HG03196 (cell line): ENCODE data around the gene SSC5D.
"Not testable (repeated sequence)": the region's sequence is repeated elsewhere in the genome, so short reads cannot be mapped to it uniquely, and the experiment has no call there.

Source experiments
- ATAC-seq: cut with Tn5 transposase; IDR thresholded peaks from one replicate; pipeline ENCODE4 v1.9.1; 2021; ENCODE audit not compliant: unreplicated experiment

Gene SSC5D

DNA sequence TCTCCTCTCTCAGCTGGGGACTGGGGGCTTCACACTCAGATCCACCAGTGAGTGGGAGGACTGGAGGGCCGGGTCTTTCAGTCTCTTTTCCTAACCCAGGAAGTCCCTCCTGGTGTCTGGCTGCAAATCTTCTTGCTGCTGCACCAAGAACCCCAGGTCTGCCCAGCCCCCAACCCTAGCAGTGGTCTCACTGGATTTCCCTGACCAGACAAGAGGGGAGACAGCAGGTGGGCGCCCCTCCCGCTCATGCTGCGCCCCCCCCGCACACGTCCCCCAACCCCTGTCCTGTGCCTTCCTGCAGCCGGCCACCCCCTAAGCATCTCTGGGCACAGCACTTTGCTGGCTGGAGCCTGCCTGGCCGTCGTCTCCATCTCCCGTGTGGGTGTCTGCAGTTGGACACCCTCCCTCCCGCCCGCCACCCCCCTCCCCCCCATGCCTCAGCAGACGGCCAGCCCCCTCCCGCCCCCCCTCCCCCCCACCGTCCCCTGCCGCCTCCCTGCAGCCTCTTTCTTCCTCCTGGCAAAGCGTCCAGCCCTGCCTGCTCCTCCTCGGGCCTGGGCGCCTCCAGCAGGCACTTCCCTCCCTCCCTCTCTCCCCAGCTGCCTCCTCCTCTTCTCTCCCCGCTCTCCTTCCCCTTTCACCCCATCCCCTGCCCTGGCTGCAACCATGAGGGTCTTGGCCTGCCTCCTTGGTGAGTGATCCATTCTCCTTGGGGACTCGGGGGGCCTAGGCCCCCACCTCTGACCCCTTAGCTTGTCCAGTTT lies at the start of gene SSC5D:
Gene SSC5D (plus strand): TSS at position 513 of the 764 bp plus-strand sequence. CDS start 154 bp downstream, at position 667.
- ATAC-seq = no peak

DNA sequence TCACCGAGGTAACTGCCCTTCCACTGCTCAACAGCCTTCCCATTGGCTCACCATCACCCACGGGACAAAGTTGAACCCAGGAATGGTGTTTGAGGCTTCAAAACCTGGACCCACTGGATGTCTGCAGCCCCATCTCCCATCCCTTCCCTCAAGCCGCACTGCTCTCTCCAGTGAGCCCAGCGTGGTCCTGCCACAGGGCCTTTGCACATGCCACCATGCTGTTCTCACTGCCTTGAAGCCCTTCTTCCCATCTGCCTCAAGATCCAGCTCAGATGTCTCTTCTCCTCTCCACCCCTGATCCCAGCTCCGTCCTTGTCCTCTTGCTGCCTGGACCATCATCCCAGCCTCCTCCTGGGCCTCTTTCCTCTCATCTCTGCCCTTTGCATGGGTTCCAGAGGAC lies 49.2 kb upstream of the SSC5D start:
- ATAC-seq = no peak

DNA sequence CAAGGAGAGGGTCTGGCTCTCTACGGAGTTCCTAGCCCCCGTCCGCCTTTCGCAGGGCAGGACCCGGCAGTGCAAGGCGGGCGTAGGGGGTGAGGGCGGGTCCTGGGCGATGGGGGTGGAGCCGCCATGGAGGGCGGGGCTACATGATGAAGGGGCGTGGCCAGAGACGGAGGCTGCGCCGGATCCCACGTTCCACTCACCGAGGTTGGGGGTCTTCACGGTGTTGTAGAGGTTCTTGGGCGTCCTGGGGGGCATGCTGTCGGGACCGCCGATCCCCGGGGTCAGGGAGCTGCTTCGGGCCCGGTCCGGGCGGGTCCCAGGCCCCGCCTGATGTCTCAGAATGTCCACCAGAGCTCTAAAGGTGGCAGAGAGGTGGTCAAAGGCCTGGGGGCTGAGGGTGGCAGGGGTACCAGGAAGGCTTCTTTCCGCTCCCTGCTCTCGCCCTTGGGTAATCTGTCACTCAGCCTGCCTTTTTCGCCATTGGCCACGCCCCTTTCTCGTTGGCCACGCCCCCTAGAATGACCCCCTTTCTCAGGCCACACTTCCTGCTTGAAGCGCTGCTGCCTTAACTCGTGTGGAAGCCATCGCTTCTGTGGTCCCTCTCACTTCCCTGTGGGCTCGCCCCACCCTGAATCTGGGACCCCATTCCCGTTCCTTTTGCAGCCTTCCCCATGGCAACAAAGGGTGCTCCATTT lies 47.7 kb upstream of the SSC5D start:
- no peak for ATAC-seq

DNA sequence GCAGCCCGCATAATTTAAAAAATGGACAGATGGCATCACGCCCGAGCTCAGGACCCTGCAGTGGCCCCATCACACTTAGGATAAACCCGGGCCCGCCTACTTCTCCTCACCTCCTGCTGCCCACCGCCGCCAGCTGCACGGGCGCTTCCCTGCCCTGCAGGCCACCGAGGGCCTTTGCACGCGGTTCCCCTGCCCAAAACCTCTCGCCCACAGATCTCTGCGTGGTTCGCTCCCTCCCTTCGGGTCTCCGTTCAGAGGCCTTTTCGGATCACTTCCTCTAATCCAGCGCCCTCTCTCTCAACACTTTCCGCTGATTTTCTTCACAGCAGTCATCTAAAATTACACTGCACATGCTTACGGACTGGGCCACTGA lies 46.9 kb upstream of the SSC5D start:
- ATAC-seq = no peak

DNA sequence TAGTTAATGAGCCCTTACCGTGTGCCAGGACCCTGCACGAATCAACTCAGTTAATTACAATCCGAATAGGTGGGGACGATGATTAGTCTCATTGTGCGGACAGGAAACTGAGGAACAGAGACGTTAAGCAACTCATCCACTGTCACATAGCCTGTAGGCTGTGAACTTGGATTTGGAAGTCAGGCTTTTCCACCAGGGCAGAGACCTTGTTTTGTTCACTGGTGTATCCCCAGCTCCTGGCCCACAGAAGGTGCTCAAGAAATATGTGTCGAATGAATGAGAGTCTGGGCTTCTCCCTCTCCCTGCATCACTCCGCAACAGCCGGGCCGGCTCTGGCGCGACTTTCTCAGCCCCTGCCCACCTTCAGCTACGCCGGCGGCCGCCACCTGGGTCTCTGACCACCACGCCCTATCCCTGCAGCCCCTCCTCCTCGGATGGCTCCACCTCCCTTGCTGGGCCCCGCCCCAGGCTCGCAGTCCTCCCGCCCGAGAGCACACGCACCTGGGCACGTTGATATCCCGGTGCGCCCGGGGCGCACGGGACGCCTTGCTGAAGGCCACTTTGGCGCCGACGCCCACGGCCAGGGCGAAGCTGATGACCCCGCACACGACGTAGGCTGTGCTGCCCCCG lies 46.4 kb upstream of the SSC5D start:
- ATAC-seq = no peak

DNA sequence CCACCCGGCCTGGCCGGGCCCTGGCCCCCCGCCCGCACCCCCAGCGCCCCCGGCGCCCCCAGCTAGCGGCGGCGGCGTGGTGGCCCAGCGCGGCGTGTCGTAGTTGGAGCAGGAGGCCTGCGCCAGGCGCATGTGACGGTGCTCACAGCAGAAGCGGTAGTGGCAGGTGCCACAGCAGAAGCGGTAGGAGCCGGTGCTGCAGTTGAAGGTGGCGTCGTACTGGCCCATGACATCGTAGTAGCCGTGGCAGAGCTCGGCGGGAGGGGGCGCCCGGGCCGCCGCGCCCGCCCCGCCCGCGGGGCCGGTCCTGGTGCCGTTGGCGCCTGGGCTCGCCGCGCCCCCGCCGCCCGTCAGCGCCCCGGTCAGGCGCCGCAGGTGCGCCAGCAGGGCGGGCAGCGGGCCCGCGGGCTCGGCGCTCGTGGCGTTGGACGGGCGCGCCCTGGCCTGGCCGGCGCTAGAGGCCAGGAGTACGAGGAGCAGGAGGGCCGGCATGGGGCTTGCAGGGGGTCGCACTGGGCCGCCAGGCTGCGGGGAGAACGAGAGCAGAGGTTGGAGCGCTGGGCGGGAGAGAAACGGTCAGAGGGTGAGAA lies 45.8 kb upstream of the SSC5D start:
- ATAC-seq = no peak

DNA sequence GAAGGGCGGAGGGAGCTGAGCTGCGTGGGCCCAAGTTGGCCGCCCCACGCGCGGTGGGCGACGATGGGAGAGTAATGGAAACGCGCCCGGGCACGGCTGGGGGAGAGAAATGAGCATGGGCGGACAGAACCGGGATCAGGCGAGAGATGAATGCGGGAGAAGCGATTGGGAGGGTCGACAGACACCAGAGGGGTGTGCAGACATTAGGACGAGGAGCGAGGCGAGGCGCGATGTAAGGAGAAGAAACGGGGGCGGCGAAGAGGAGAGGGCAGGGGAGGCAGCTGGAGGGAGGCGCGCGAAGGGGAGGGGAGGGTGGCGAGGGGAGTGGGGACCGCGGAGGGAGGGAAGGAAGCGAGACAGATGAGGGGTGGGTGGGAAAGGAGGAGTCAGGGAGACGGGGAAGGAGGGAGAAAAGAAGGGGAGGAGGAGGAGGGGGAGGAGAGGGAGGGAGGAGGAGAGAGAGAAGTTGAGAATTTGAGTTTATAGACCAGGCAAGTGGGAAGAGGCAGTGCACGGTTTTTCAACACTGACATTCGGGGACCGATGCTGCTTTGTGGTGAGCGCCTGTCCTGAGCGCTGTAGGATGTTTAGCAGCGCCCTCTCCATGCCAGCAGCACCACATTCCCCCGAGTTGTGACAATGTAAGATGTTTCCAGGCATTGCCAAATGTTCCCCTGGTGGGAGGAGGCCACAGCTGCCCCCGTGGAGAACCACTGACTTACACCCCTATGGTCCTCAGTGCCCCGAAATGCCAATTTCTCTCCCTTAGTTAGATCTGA lies 45.0 kb upstream of the SSC5D start, which contains the start of gene SHISA7:
Gene SHISA7 (minus strand): TSS at position 256 of the 779 bp plus-strand sequence. CDS start 437 bp downstream, outside the sequence.
- no peak for ATAC-seq

DNA sequence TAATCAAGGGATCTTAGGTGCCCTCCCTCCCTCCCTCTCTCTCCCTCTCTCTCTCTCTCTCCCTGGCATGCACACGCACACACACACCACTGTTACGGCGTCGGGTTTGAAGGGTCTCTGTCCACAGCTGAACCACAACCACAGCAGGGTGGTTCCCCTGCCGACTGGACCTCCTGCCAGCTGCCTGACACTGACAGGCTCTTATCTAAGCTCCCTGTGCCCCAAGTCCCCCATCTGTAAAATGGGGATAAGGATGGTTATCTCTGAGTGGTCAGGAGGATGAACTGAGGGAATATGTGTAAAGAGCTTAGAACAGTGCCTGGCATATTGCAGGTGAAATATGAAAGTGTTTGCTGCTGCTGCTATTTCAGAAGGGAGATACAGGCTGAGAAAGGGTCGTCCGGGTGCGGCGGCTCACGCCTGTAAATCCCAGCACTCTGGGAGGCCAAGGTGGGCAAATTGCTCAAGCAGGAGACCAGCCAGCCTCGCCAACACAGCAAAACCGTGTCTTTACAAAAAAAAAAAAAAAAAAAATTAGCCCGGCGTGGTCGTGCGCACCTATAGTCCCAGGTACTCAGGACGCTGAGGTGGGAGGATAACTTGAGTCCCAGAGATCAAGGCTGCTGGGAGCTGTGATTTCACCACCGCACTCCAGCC lies 44.3 kb upstream of the SSC5D start:
- ATAC-seq = no peak

DNA sequence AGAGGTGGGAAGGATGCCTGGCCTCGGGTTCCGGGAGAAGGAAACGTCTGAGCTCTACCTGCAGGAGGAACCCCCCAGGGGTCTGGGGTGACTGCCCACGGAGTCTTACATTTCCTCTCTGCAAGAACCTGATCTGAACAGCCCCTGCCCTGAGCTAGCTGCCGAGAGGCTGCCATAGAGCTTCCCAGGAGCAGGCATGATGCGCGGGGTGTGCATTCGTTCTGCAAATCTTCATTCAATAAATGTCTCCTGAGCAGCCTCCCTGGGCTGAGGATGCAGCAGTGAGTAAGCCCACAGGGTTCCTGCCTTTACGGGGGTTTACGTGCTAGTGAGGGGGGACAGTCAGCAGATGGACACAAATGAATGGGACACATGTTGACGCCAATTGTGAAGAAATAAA lies 43.6 kb upstream of the SSC5D start:
- no peak for ATAC-seq

DNA sequence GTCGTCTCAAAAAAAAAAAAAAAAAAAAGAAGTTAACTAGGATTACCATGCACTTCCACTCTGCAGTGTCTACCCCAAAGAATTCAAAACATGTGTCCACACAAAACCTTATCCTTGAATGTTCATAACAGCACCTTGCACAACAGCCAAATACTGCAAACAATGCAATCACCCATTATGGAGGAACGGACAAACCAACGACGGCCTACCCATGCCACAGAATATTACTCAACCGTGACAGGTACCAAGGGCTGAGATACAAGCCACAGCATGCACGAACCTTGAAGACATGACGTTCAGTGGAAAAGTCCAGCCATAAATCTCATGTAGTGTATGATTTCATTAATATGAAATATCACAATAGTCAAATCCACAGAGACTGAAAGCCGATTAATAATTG lies 42.2 kb upstream of the SSC5D start:
- ATAC-seq = no peak

DNA sequence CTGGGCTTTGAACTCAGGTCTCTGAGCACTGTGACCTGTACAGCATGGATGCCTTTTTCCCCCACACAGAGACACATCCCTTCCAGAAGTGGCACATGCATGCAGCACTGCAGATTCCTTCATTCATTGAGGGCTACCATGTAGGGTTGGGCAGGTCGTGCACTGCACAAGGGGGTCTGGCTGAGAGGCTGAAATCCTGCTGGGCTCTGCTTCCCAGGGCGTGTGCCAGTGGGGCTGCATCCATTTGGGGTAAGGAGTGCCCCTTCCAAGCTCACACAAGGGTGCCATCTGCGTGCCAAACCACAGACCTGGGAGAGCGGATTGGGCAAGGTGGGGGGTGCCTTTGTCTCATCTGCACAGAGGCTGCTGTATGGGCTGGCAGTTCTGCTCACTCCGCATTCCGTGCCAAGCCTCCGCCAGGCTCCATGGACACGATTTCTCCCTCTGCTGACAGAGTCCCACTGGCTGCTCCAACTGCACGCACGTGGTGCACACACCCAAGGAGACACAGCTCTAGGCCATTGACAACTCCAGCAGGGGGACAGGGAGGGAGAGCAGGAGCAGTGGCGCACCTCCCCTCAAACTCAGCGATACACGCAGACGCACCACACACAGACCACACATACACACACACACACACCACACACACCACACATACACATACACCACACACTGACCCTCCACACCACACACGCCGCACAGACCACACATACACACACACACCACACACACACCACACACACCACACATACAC lies 40.6 kb upstream of the SSC5D start:
- ATAC-seq = no peak

DNA sequence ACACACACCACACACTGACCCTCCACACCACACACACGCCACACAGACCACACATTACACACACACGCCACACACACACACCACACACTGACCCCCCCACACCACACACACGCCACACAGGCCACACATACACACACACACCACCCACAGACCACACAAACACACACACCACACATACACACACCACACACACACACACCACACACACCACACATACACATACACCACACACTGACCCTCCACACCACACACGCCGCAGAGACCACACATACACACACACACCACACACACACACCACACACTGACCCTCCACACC lies 40.1 kb upstream of the SSC5D start:
- ATAC-seq = not testable (repeated sequence)

DNA sequence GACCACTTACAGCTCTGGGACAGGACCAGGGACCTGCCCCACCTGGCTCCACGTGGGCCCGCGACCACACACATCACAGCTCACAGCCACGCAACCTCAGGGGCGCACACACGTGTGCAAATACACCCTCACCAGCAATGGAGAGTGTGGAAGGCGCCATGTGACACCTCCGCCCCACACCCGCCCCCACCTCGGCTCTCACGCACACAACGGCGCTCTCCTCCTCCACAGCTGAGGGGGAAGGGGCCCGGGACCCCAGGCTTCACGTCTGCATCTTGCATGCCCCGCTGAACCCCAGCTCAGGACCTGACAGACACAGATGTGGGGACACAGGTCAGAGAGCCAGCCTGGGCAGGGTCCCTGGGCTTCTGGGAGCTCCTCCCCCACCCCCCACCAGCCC lies 38.8 kb upstream of the SSC5D start:
- no peak for ATAC-seq

DNA sequence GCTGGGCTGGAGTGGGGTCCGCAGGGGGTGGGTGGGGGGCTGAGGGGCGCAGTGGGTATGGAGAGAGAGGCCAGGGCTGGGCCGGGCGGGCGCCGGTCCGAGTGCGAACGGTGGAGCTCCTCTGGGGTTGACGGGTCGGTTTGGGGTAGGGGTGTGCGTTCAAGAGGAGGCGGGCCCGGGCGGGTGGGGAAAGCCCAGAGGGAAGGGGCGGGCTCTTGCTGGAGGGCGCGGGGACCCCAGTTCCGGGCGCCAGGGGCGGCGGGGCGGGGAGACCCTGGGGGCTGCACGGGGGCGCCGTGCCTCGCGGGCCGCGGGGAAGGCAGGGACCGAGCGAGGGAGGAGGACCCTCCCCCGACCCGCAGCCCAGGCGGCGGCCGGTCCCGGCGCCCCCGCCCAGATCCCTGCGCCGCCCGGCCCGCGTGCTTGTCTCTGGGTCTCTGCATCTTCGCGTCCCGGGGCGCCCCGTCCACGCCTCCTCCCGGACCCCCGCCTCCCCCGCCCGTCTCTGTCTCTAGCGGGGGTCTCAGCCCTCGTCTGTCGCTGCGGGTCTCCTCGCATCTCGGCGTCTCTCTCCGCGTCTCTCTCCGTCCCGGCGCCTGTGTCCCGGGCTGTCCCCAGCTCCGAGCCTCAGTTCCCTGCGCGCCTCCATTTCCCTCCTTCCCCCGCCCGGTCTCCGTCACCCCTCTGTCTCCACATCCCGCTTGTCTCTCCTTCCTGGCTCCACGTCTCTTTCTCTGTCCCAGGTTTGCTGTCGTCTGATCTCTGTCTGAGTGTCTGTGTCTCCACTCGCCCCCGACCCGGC lies 36.9 kb upstream of the SSC5D start:
- ATAC-seq = no peak

DNA sequence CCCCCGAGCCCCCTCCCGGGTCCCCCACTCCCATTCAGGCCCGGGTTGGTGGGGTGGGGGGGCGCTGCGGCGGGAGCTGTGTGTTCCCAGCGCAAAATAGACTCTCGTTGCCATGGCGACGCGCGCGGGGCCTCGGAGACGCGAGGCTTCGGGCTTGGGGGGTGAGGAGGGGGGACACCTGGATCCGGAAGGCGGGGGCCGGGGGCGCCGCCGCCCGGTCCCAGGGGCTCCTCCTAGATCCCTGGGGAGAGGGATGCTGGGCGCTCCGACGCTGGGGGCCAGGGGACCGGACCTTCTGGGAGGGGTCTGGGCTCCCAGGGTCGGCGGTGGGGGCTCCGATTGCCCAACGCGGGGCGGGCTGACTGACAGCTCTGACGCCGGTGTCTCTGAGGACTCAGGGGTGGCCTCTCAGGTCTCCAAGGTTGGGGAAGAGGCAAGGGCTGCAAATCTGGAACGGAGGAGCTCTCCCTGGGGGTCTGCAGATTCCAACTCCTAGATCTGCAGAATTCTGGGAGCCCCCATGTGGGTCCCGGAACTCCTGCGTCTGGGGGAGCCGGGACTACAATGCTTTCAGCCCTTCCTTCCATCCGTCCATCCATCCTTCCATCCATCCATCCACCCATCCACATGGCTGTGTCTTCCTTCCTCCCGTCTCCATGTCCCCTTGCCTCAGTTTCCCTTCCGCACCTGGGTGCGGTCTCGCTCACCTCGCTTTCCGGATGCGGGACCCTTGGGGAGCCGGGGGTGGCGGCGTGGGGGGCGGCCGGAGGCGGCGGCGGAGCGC lies 36.1 kb upstream of the SSC5D start:
- no peak for ATAC-seq

DNA sequence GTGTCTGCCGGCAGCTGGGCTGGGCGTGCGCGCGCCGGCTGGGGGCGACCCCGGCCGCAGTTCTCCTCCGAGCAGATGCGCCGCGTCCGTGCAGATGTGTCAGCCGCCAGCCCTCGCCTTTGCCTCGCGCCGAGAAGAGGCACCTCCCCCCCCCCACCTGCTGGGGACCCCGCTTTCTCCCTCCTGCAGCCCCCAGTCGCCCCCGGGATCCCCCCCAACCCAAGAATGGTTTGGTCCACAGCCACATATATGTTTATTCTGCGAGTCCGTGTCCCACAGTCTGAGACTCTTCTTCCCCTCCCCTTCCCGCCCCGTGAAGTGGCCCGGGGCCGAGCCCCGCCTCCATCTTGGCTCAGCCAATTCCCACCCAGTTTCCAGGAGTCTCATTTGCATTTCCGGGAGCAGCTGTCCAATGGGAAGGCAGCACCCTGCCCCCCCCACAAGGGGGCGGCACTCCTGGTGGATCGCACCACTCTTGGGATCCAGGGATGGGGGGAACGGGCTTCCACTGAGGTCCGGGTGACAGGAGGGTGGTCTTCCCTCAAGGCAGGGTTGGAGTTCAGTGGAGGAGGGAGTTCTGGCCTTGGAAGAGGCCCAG lies 35.4 kb upstream of the SSC5D start:
- no peak for ATAC-seq

DNA sequence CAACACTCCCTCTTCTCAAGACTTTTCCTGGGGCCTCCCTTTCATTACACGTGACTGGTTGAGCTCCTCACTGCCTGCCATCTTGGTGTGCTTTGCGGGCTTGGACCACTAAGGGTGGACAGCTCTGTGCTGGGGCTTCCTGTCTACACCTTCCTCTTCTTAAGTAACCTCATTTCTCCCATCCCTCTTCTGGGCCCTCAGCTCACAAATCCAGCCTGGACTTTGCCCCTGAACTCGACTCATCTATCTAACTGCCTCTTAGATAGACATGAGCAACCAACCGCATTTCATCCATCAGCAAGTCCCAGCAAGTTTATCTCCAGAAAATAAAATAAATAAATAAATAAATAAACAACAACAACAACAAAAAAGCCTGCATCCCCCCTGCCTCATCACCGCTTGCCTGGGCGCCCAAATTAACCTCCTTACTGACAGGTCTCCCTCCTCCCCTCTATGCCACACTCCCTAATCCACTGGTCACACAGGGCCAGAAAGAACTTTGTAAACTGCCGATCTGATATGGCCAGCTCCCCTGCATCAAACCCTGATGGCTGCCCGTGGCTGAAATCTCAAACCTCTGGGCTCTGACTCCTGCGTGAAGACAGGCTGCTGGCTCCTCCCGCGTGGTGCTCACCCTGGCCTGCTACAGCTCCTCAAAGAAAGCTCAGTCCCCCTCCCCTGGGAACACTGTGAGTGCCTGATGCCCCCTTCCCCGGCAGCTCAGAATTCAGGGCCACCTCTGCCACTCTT lies 34.5 kb upstream of the SSC5D start:
- ATAC-seq = no peak
